GM21528 (cell line): ENCODE measurements around the gene SP140L.
"Not testable (repeated sequence)": the region's sequence is repeated elsewhere in the genome, so short reads cannot be mapped to it uniquely, and the experiment has no call there.

Experiments used
- ATAC-seq: cut with Tn5 transposase; IDR thresholded peaks from one replicate; pipeline ENCODE4 v1.9.1; 2021; ENCODE audit warnings: mild to moderate bottlenecking, moderate library complexity; ENCODE audit not compliant: unreplicated experiment, low FRiP score

The SP140L gene

GRCh38 chr2:230362030-230362691, 35.2 kb downstream of the SP140L start:
- ATAC-seq: no peak

- no peak for ATAC-seq
Measured at GRCh38 chr2:230382108-230382507, 55.1 kb downstream of the SP140L start.

- ATAC-seq: no peak
Measured at GRCh38 chr2:230383453-230383852, 56.5 kb downstream of the SP140L start.

GRCh38 chr2:230384986-230385385, 58.0 kb downstream of the SP140L start:
- no peak for ATAC-seq

- no peak for ATAC-seq
Measured at GRCh38 chr2:230394301-230394700, 67.3 kb downstream of the SP140L start.

GRCh38 chr2:230398698-230399097, 71.7 kb downstream of the SP140L start:
- not testable (repeated sequence) for ATAC-seq

GRCh38 chr2:230400041-230400440, 73.0 kb downstream of the SP140L start:
- no peak for ATAC-seq

- no peak for ATAC-seq
Measured at GRCh38 chr2:230400454-230400853, 73.5 kb downstream of the SP140L start.

GRCh38 chr2:230401026-230401425, 74.0 kb downstream of the SP140L start:
- not testable (repeated sequence) for ATAC-seq

- no peak for ATAC-seq
Measured at GRCh38 chr2:230403746-230404145, 76.8 kb downstream of the SP140L start.

GRCh38 chr2:230405824-230406223, 78.8 kb downstream of the SP140L start:
- no peak for ATAC-seq

GRCh38 chr2:230408244-230408842, 81.3 kb downstream of the SP140L start:
- ATAC-seq: no peak

- not testable (repeated sequence) for ATAC-seq
Measured at GRCh38 chr2:230409316-230409715, 82.3 kb downstream of the SP140L start.

GRCh38 chr2:230410263-230410662, 83.3 kb downstream of the SP140L start:
- ATAC-seq: no peak

- ATAC-seq: no peak
Measured at GRCh38 chr2:230410861-230411569, 84.0 kb downstream of the SP140L start.

GRCh38 chr2:230411570-230412370, 84.8 kb downstream of the SP140L start:
- peak; percentile 49 for ATAC-seq

- no peak for ATAC-seq
Measured at GRCh38 chr2:230412371-230412711, 85.3 kb downstream of the SP140L start.

- ATAC-seq: no peak
Measured at GRCh38 chr2:230412846-230413245, 85.9 kb downstream of the SP140L start.

GRCh38 chr2:230413479-230413878, 86.5 kb downstream of the SP140L start:
- no peak for ATAC-seq

GRCh38 chr2:230414302-230414701, 87.3 kb downstream of the SP140L start:
- no peak for ATAC-seq
